H1 (cell line): Measurements from ENCODE around the gene SLC1A7. TPM values are rescaled to one million over a fixed set of nuclear protein-coding genes. Genes with fewer than 3 reads are reported as not detected.

ENCODE experiments used
- ATF2 ChIP-seq: IDR thresholded peaks from 2 replicates; pipeline ENCODE4 v1.6.1; 2012; ENCODE audit warnings: low read length, inconsistent platforms
- BRCA1 ChIP-seq: IDR thresholded peaks from 2 replicates; pipeline ENCODE4 v1.6.1; 2012; ENCODE audit warnings: low read depth, low read length, improper control_type of control experiment
- HDAC2 ChIP-seq, 2 experiments: fragments of 300-600 bp in 1 of 2; sonication (generic) in 1 of 2; IDR thresholded peaks; 2 replicates each; pipeline ENCODE4 v1.6.1; 2011 to 2012; ENCODE audit warnings: low read depth in 2 of 2, low read length in 2 of 2, mild to moderate bottlenecking in 2 of 2, moderate library complexity in 2 of 2, borderline replicate concordance in 1 of 2, inconsistent platforms in 1 of 2
- NRF1 ChIP-seq: IDR thresholded peaks from 2 replicates; pipeline ENCODE4 v1.6.1; 2011; ENCODE audit warnings: mild to moderate bottlenecking, low read depth, low read length, improper control_type of control experiment
- USF2 ChIP-seq: IDR thresholded peaks from 2 replicates; pipeline ENCODE4 v1.6.1; 2011; ENCODE audit warnings: low read length, improper control_type of control experiment
- polyA plus RNA-seq, 7 experiments: library from polyadenylated mRNA; depleted of rRNA in 3 of 7; stranded (reverse) in 5 of 7; unstranded in 2 of 7; fragments of >200 nt in 5 of 7; fragments of 200-250 nt in 2 of 7; gene quantifications; 1 replicate in 5 of 7; 2 replicates in 1 of 7; 4 replicates in 1 of 7; pipeline versions ENCODE4 v1.2.1 to v1.2.3, GENCODE V29; 2011 to 2013; ENCODE audit warnings: missing spikeins in 2 of 7, mixed read lengths in 2 of 7
- total RNA-seq: library from RNA; stranded (reverse); fragmentation: NEBNext Ultra II Directional; extraction: Animal tissue kit (Norgen Biotek cat#: 25700); gene quantifications from 2 replicates; pipeline ENCODE4 v1.2.1, GENCODE V29; 2021

The SLC1A7 gene
- total and polyA plus RNA-seq, 2 of the 8 experiments (the other 6 are each of a cell fraction or from before 2014, with no cell fraction given): not detected

- TF ChIP-seq HDAC2 (IDR thresholded peaks at IDR 0.05; ENCODE audit: borderline replicate concordance in 1 of 2, low read depth in 2 of 2, low read length in 2 of 2): no peak
- TF ChIP-seq BRCA1: no peak
- TF ChIP-seq USF2: no peak
- TF ChIP-seq NRF1: no peak
- TF ChIP-seq ATF2: no peak
These were observed 61.7 kb downstream of the SLC1A7 start (continued) for GRCh38 chr1:53080769-53081168.
